GM21390 (cell line): Measurements from ENCODE around the gene LMF1.
"Not testable (repeated sequence)": the region's sequence is repeated elsewhere in the genome, so short reads cannot be mapped to it uniquely, and the experiment has no call there.

Experiments used
- ATAC-seq: cut with Tn5 transposase; IDR thresholded peaks from one replicate; pipeline ENCODE4 v1.9.1; 2021; ENCODE audit not compliant: unreplicated experiment

Gene LMF1

DNA sequence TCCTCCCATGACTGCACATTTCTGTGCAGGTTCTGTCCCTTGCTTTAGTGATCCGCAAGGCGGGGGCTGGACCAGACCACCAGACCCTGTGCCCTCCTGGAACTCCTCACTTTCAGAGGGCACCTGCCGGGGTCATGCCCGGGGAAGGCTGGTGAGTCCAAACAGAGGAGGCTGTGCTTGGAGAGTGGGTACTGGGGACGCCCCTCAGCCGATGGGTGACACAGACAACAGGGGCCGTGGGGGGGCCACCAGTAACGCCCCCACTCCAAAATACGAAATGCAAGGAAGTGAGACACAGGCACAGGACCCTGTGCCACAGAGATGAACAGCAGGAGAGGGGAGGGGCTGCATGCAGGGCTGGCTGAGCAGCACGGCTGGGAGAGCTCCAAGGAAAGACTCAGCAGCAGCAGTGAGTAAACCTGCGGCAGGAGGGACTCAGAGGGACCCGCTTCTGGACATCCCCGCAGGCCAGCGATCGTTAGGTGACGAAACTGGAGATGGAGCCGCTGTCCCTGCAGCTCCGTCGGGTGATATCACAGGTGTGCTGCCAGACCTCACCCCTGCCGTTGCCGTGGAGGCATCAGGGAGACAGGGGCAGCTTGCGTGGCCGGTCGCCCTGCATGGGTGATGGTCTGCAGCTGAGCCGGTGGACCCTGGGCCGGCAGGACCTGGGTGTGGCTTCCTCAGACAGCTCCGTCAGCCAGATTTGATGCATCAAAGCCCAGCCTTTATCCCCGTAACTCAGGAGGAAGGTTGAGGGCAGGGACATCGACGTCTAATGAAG lies 99.0 kb downstream of the LMF1 start:
- ATAC-seq: no peak

- no peak for ATAC-seq
These were observed 99.8 kb downstream of the LMF1 start for GRCh38 chr16:870856-871561.

GRCh38 chr16:869823-870641 lies 100.8 kb downstream of the LMF1 start:
- no peak for ATAC-seq

- ATAC-seq: no peak
These were observed 101.7 kb downstream of the LMF1 start for GRCh38 chr16:868846-869822.

DNA sequence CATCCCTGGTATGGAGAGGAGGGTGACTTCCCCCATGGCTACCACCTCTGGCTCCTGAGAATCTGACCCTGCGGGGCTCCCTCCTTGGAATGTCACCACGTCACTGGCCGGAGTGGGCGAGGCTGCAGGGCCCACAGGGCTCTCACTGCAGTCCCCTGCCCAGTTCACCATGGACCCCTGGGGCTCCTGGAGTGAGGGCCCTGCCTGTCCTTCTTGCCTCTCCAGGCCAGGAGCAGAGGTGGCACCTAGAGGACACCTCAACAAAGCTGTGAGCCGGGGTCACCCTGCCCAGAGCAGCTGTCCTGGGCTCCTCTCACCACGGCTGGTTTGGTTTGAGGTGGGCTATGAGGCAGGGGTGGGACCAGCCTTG lies 102.4 kb downstream of the LMF1 start:
- no peak for ATAC-seq

DNA sequence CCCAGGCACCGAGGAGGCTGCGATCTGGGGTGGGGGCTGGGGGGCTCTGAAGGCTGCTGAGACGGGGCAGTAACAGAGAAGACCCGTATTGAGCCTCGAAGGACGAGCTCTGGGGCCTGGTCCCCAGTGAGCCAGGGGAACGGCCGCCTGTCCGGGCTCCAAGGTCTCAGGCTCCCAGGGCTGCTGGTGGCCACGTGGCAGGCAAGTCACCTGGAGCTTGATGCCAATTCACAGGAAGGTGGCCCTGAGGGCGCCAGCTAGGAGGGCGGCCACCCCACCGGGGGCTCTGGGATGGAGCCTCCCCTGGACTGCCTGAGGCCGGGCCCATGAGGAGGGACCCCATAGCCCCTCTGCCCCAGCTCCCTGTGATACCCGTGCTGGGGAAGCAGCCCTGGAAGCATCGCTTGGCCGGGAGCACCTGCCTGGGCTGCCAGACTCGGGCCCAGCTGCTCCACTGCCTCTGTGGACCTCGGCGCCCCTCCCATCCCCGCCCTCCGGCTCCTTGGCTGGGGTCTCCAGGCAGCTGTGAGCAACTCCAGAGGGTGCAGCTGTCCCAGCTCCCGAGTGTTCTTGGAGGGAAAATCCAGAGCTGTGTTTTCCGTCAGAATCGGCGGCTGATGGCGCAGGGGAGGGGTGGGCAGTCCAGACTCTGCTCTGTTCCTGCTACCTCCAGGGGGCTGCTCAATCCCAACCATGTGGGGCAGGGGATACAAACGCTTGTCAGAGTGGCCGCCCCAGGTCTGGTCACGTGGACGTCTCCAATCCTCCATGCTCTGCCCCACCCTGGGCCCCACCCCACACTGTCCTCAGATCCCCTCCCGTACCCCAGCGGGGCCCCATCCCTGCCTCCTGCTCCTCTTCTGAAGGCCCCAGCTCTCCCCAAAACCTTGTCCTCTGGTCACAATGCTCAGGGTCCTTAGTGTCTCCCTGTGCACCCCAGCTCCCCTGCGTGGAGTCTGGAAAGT lies 103.1 kb downstream of the LMF1 start:
- no peak for ATAC-seq

DNA sequence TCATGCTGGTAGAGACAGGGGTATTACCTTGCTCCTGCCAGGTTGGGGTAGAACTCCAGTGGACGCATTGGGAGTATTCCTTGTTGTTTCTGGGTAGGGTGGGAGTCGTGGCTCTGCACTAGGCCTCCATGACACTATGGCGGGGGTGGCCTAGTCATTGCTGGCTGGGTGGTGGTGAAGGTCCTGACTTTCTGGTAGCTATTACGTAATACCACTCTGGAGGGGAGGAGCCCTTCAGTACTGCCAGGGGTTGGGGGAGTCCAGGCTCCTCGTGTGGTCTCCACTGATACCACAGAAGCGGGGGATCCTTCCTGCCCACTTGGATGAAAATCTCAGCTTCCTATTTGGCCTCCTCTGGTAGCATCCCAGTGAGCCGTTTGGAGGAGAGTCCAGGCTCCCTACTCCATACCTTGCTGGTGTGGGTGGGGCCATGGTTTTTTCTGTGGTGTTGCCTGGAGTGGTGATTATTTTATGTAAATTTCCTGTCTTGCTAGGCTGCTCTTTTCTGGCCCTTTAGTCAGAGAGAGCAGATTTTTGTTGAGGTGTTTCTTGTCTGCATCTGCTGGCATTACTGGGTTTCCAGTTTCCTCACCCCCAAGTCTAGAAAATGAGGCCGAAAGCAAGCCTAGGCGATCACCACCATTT lies 104.4 kb downstream of the LMF1 start:
- ATAC-seq: no peak

- no peak for ATAC-seq
These were observed 105.8 kb downstream of the LMF1 start for GRCh38 chr16:865026-865425.

GRCh38 chr16:861446-861845 lies 109.3 kb downstream of the LMF1 start:
- no peak for ATAC-seq

- ATAC-seq: no peak
These were observed 109.9 kb downstream of the LMF1 start for GRCh38 chr16:860891-861290.

GRCh38 chr16:858971-859370 lies 111.8 kb downstream of the LMF1 start:
- ATAC-seq: not testable (repeated sequence)

DNA sequence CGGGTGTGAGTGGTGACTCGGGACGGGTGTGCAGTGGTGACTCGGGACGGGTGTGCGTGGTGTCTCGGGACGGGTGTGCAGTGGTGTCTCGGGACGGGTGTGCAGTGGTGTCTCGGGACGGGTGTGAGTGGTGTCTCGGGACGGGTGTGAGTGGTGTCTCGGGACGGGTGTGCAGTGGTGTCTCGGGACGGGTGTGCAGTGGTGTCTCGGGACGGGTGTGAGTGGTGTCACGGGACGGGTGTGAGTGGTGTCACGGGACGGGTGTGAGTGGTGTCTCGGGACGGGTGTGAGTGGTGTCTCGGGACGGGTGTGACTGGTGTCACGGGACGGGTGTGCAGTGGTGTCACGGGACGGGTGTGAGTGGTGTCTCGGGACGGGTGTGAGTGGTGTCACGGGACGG lies 112.3 kb downstream of the LMF1 start:
- ATAC-seq: not testable (repeated sequence)

- no peak for ATAC-seq
These were observed 114.0 kb downstream of the LMF1 start for GRCh38 chr16:856811-857210.

DNA sequence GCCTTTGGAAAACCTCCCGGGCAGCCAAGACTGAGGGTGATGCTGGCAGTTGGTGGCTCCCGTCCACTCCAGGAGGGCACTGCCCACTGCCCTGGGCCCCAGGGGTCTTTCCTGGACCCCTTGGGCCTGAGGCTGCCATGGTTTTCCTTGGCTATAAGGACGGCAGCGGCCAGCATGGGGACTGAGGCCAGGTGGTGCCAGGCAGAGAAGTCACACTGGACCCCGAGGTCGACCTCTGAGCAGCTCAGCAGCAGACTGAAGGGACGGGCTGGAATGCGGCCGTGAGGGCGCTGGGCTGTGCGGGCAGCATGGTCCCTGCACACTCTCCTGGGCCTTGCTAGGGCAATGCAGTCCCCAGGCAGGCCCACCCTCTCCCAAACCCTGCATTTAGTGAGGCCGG lies 114.7 kb downstream of the LMF1 start:
- ATAC-seq: no peak

DNA sequence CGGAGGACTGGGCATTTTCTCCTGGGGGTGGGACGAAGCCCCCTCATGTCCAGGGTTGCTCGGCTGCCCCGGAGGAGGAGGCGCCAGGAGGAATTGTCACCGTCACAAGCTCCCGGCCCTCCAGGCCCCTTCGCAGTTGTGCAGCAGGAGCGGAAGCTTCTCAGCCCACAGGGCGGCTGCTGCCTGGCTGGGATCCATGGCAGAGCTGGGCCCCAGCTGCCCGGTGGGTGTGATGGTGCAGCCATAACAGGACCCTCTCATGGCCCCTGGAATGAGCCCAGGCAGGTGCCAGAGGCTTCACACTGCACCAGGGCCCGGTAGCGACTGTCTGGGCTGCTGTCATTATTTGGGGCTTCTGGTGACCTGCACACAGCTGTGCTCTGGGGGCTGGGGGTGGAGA lies 115.3 kb downstream of the LMF1 start:
- no peak for ATAC-seq

- ATAC-seq: no peak
These were observed 115.9 kb downstream of the LMF1 start for GRCh38 chr16:854808-855410.

- ATAC-seq: no peak
These were observed 116.6 kb downstream of the LMF1 start for GRCh38 chr16:853981-854807.

- ATAC-seq: no peak
These were observed 117.5 kb downstream of the LMF1 start for GRCh38 chr16:853306-853705.
